Suprapubic skin (tissue), 3 donors: ENCODE data around the gene TCF3.

ENCODE experiments used
- CTCF ChIP-seq, 2 donors: fragments of 200-600 bp in 1 of 2; fragments of 450-650 bp in 1 of 2; sonication (generic) in 1 of 2; IDR thresholded peaks; one replicate each; pipeline ENCODE4 v1.5.1; 2016 to 2019; ENCODE audit warnings: antibody characterized with exemption in 2 of 2, mild to moderate bottlenecking in 1 of 2, moderate library complexity in 1 of 2
- EP300 ChIP-seq: sonication (generic); formaldehyde crosslinking; IDR thresholded peaks from one replicate; pipeline ENCODE4 v1.6.1; 2017; ENCODE audit warnings: antibody characterized with exemption
- POLR2A ChIP-seq, 2 donors: fragments of 450-650 bp; IDR thresholded peaks; one replicate each; pipeline ENCODE4 v1.6.1; 2017; ENCODE audit warnings: antibody characterized with exemption in 2 of 2, mild to moderate bottlenecking in 2 of 2, moderate library complexity in 2 of 2

- TF ChIP-seq CTCF (IDR thresholded peaks at IDR 0.05): no peak
- TF ChIP-seq EP300: no peak
- TF ChIP-seq POLR2A (IDR thresholded peaks at IDR 0.05): no peak
These were observed 61.6 kb downstream of the TCF3 start for GRCh38 chr19:1590641-1591397.
